ENCODE results near the gene ANXA10.
"Not testable (repeated sequence)": the region's sequence is repeated elsewhere in the genome, so short reads cannot be mapped to it uniquely, and the experiment has no call there.

DNA sequence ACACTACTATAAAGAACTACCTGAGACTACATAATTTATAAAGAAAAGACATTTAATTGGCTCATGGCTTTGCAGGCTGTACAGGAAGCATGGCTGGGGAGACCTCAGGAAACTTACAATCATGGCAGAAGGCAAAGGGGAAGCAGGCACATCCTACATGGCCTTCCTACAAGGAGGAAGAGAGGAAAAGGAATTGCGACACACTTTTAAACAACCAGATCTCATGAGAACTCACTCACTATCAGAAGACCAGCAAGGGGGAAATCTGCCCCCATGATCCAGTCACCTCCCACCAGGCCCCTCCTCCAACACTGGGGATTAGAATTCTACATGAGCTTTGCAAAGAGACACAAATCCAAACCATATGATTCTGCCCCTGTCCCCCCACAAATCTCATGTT lies 43.5 kb downstream of the ANXA10 start:
- not testable (repeated sequence) for TF ChIP-seq NRF1 (IDR thresholded peaks at IDR 0.05; ENCODE audit: low read depth, low read length); PHF8 (conservative IDR thresholded peaks at IDR 0.05; ENCODE audit: low read depth, low read length); TEAD4 (IDR thresholded peaks at IDR 0.05; ENCODE audit: low read depth, low read length); YY1 (IDR thresholded peaks at IDR 0.05; ENCODE audit: low read depth, low read length); POLR2A (IDR thresholded peaks at IDR 0.05; ENCODE audit: control extremely low read depth in 1 of 2, low read depth in 2 of 2, low read length in 2 of 2); MAFK (IDR thresholded peaks at IDR 0.05; ENCODE audit: low read depth, low read length)
- TF ChIP-seq, protein P1, sequence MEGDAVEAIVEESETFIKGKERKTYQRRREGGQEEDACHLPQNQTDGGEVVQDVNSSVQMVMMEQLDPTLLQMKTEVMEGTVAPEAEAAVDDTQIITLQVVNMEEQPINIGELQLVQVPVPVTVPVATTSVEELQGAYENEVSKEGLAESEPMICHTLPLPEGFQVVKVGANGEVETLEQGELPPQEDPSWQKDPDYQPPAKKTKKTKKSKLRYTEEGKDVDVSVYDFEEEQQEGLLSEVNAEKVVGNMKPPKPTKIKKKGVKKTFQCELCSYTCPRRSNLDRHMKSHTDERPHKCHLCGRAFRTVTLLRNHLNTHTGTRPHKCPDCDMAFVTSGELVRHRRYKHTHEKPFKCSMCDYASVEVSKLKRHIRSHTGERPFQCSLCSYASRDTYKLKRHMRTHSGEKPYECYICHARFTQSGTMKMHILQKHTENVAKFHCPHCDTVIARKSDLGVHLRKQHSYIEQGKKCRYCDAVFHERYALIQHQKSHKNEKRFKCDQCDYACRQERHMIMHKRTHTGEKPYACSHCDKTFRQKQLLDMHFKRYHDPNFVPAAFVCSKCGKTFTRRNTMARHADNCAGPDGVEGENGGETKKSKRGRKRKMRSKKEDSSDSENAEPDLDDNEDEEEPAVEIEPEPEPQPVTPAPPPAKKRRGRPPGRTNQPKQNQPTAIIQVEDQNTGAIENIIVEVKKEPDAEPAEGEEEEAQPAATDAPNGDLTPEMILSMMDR (IDR thresholded peaks at IDR 0.05; ENCODE audit: control extremely low read depth in 1 of 3, insufficient read depth in 1 of 3, low read depth in 1 of 3, low read length in 3 of 3) = not testable (repeated sequence)

Data from H1 (cell line).